Breast epithelium (tissue), 4 donors: ENCODE results near the gene PGBD5. TPM values are rescaled to one million over a fixed set of nuclear protein-coding genes. Genes with fewer than 3 reads are reported as not detected.
A peak's percentile ranks its signal among the peaks of the same experiment; 100 is the strongest.

Experiments used
- DNase-seq, 2 donors: peaks; one replicate each; pipeline ENCODE4 v3.0.0-alpha.2; 2019; ENCODE audit warnings: low spot score in 2 of 2
- H3K27ac ChIP-seq, 2 donors: fragments of 200-600 bp; sonication (generic) in 1 of 2; one replicate each; pipeline ENCODE4 v1.5.1; 2016 to 2019; ENCODE audit warnings: mild to moderate bottlenecking in 1 of 2
- H3K27me3 ChIP-seq, 2 donors: fragments of 200-600 bp; sonication (generic) in 1 of 2; one replicate each; pipeline versions ENCODE4 v1.5.1 to v1.6.0; 2017 to 2019; ENCODE audit warnings: control low read depth in 1 of 2, mild to moderate bottlenecking in 1 of 2
- H3K36me3 ChIP-seq: fragments of 200-600 bp; one replicate; pipeline ENCODE4 v1.5.1; 2019
- H3K4me1 ChIP-seq, 2 donors: fragments of 200-600 bp; sonication (generic); one replicate each; pipeline ENCODE4 v1.5.1; 2016 to 2019; ENCODE audit warnings: control low read depth in 1 of 2
- H3K4me3 ChIP-seq, 3 donors: fragments of 200-600 bp; sonication (generic); 1 replicate in 2 of 3; 2 replicates in 1 of 3; pipeline ENCODE4 v1.5.1; 2016 to 2019; ENCODE audit warnings: mild to moderate bottlenecking in 3 of 3, moderate library complexity in 2 of 3
- H3K9me3 ChIP-seq, 2 donors: fragments of 200-600 bp; sonication (generic) in 1 of 2; one replicate each; pipeline ENCODE4 v1.5.1; 2016 to 2019; ENCODE audit warnings: control low read depth in 1 of 2
- POLR2A ChIP-seq: fragments of 450-650 bp; IDR thresholded peaks from one replicate; pipeline ENCODE4 v1.6.1; 2016; ENCODE audit warnings: antibody characterized with exemption, mild to moderate bottlenecking, moderate library complexity
- POLR2AphosphoS5 ChIP-seq, 3 donors: sonication (generic); formaldehyde crosslinking; IDR thresholded peaks; one replicate each; pipeline ENCODE4 v1.6.1; 2017; ENCODE audit warnings: antibody characterized with exemption in 3 of 3
- intact Hi-C: fragments of 100-400 bp; cut with DNase I; formaldehyde crosslinking; loops from one replicate; pipeline ENCODE4 v1.15.1; 2023; ENCODE audit warnings: low total_unique reads
- total RNA-seq, 3 donors: library from RNA; depleted of rRNA; stranded (reverse); fragments of >200 nt; gene quantifications; one replicate each; pipeline ENCODE4 v1.1.0, GENCODE V29; 2016
- TF ChIP-seq, protein P1 (sequence below), 3 donors: fragments of 450-650 bp; IDR thresholded peaks; one replicate each; pipeline ENCODE4 v1.5.1; 2016 to 2017; ENCODE audit warnings: antibody characterized with exemption in 3 of 3, mild to moderate bottlenecking in 3 of 3, moderate library complexity in 3 of 3

Gene PGBD5
- total RNA-seq, 3 donors from 2014 or later = 0.48 to 0.98 (median 0.59) TPM

DNA sequence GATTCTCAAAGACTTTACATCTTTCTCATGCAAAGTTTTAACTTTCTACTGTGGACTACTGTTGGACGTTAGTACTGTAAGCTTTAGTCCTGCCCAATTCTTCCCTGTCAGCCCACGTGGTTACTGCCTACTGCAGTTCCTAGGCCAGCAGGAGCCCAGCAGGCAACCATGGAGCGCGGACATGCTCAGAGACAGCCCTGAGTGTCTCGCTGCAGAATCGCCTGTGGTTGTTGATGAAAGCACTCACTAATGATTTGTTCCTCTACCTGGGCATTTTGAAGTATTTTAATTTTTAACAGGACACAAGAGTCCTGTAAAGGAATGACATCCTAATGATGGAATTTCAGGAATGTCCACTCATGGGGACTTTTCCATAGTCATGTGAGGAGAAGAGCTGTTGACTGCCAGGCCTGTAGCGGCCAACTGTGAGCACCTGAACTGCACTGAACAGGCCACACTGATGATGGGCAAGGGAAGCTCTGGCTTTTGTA lies 44.1 kb downstream of the PGBD5 start:
- Histone ChIP-seq H3K4me1 (no peaks in the 10 kb centered on the region), H3K27ac (no peak overlapping the region)
- intact Hi-C loops = no loop called here

DNA sequence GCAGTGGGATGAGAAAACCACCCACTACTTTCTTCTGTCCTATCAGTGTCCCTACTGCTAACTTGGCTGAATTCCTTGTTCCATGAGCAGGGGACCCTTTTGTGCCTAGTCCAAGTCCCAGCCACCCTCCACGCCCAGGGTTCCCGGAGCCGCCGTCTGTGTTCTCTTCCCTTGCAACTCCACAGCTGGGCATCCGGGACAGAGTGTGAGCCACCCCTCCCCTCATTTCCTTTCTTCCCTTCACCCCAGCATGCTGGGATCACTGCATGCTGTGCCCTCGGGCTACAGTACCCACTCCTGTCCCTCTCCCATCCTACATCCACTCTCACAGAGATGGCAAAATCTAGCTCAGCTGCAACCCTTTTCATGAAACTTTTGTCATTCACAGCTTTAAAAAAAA lies 44.5 kb downstream of the PGBD5 start:
- no peaks in the 10 kb centered on the region for H3K27me3 ChIP-seq
- peaks cover 6 to 8% of the 10 kb centered on the region in 2 donors for H3K9me3 ChIP-seq
- H3K4me1 ChIP-seq = no peaks in the 10 kb centered on the region
- intact Hi-C loops = no loop called here
- TF ChIP-seq POLR2AphosphoS5 (IDR thresholded peaks at IDR 0.05) (no peak), POLR2A (no peak)
- TF ChIP-seq, protein P1, sequence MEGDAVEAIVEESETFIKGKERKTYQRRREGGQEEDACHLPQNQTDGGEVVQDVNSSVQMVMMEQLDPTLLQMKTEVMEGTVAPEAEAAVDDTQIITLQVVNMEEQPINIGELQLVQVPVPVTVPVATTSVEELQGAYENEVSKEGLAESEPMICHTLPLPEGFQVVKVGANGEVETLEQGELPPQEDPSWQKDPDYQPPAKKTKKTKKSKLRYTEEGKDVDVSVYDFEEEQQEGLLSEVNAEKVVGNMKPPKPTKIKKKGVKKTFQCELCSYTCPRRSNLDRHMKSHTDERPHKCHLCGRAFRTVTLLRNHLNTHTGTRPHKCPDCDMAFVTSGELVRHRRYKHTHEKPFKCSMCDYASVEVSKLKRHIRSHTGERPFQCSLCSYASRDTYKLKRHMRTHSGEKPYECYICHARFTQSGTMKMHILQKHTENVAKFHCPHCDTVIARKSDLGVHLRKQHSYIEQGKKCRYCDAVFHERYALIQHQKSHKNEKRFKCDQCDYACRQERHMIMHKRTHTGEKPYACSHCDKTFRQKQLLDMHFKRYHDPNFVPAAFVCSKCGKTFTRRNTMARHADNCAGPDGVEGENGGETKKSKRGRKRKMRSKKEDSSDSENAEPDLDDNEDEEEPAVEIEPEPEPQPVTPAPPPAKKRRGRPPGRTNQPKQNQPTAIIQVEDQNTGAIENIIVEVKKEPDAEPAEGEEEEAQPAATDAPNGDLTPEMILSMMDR (IDR thresholded peaks at IDR 0.05) = no peak
- DNase-seq = no peak
- no peak overlapping the region for H3K27ac ChIP-seq
- H3K36me3 ChIP-seq = no peaks in the 10 kb centered on the region
- H3K4me3 ChIP-seq = no peak overlapping the region

More for the DNA sequence above, 44.1 kb downstream of the PGBD5 start:
- Histone ChIP-seq H3K9me3 (peaks cover 6 to 8% of the 10 kb centered on the region in 2 donors), H3K4me3 (no peak overlapping the region), H3K27me3 (no peaks in the 10 kb centered on the region), H3K36me3 (no peaks in the 10 kb centered on the region)
- no peak for TF ChIP-seq POLR2AphosphoS5 (IDR thresholded peaks at IDR 0.05)
- TF ChIP-seq POLR2A = no peak
- TF ChIP-seq, protein P1 (IDR thresholded peaks at IDR 0.05) = no peak
- DNase-seq = no peak

DNA sequence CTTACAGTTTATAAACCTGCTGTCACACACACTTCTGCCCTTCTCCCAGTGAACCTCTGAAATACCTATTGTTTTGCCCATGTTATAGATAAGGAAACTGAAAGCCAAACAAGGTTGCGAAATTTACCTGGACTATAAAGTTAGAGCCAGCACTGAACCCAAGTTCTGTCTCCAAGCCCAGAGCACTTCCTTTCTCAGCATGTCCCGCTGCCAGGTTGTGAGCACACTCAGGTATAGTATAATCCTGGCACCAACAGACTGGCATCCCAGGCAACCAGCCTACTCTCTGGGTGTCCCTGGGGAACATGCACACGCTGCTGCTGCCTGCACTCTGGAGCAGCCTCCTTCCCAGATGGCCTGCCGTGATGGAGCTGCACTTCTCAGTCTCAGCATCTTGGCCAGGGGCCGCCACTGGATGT lies 45.1 kb downstream of the PGBD5 start:
- H3K27ac ChIP-seq = no peak overlapping the region
- peaks cover 6 to 8% of the 10 kb centered on the region in 2 donors for H3K9me3 ChIP-seq
- intact Hi-C loops = no loop called here

DNA sequence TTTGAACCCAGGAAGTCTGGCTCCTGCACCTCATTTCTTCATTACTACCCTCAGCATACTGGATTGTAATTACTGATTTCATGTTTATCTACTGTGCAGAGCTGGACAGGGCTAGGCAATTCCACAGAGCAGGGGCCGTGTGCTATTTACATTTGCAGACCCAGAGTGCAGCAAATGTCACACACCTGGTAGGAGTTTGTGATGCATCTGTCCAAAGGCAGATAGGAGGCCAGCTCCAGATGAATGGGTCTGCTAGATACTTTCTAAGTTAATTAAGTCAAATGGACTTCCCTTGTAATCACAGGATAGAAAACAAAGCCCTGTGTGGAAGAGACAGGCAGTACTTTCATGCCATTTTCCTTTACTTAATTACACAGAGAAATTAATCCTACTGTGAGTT lies 46.2 kb downstream of the PGBD5 start:
- no peak for DNase-seq
- H3K27me3 ChIP-seq = no peaks in the 10 kb centered on the region
- intact Hi-C loops = no loop called here
- no peaks in the 10 kb centered on the region for H3K36me3 ChIP-seq
- no peak overlapping the region for H3K4me3 ChIP-seq
- no peaks in the 10 kb centered on the region for H3K4me1 ChIP-seq
- no peak overlapping the region for H3K27ac ChIP-seq
- TF ChIP-seq, protein P1 (IDR thresholded peaks at IDR 0.05) = no peak
- no peak for TF ChIP-seq POLR2AphosphoS5 (IDR thresholded peaks at IDR 0.05)
- no peak for TF ChIP-seq POLR2A
- H3K9me3 ChIP-seq = peaks cover 6 to 8% of the 10 kb centered on the region in 2 donors

More for the DNA sequence above, 45.1 kb downstream of the PGBD5 start:
- Histone ChIP-seq H3K27me3 (no peaks in the 10 kb centered on the region), H3K4me1 (no peaks in the 10 kb centered on the region), H3K4me3 (peak overlapping the region in 1 of 3 donors; percentile 3), H3K36me3 (no peaks in the 10 kb centered on the region)
- peak in 1 of 2 donors; percentile 32 for DNase-seq
- TF ChIP-seq POLR2AphosphoS5 (IDR thresholded peaks at IDR 0.05) = no peak
- no peak for TF ChIP-seq POLR2A
- TF ChIP-seq, protein P1 (IDR thresholded peaks at IDR 0.05) = no peak

DNA sequence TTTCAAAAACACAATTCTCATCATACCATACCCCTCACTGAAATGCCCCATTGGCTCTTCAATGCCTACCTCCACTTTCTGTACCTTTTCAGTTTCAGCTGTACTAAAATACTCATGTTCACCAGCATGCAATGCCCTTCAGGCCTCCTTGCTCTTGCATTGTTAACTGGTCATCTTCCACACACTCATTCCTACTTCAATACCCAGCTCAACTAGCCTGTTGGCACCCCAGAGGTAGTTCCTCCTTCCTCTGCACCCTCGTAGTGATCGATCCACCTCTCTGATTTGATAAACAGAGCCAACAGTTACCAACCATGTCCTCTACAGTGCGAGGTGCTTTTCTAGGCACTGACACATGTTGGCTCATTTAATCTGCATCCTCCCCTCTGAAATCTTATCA lies 46.7 kb downstream of the PGBD5 start:
- Histone ChIP-seq H3K36me3 (no peaks in the 10 kb centered on the region), H3K27me3 (no peaks in the 10 kb centered on the region), H3K27ac (no peak overlapping the region), H3K4me3 (no peak overlapping the region), H3K9me3 (peaks cover 6 to 8% of the 10 kb centered on the region in 2 donors), H3K4me1 (no peaks in the 10 kb centered on the region)
- TF ChIP-seq POLR2AphosphoS5 (IDR thresholded peaks at IDR 0.05) (no peak), POLR2A (no peak)
- TF ChIP-seq, protein P1 (IDR thresholded peaks at IDR 0.05) = no peak
- intact Hi-C loops = no loop called here
- DNase-seq = no peak
